Left renal cortex interstitium (tissue), 4 donors: ENCODE data around the gene KRT36. TPM values are rescaled to one million over a fixed set of nuclear protein-coding genes. Genes with fewer than 3 reads are reported as not detected.

Experiments used
- DNase-seq, 4 donors: peaks; one replicate each; pipeline ENCODE4 v3.0.0-alpha.2; 2013; ENCODE audit warnings: low read depth in 4 of 4, low spot score in 2 of 4, missing footprints in 1 of 4
- polyA plus RNA-seq, 4 donors: library from polyadenylated mRNA; unstranded; fragments of 120-200 nt; gene quantifications; one replicate each; pipeline ENCODE4 v1.2.1, GENCODE V29; 2013; ENCODE audit not compliant: insufficient read length in 4 of 4

KRT36 gene
- not detected for polyA plus RNA-seq

DNA sequence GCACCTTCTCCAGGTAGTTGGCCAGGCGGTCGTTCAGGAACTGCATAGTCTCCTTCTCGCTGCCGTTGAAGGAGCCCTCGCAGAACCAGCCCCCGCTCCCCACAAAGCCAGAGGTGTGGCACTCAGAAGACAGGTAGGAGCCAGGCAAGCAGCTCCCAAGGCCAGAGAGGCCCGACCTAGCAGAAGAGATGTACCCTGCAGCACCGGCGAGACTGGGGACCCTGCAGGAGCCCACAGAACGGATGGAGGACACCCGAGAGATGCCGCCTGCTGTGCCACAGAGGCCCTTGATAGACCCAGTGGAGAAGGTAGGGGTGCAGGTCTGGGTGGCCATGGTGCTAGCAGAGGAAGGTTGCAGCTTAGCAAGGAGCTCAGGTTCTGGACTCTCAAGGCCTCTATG lies at the start of gene KRT36:
Gene KRT36, minus strand, starts transcription at position 380 of the 400 bp plus-strand sequence. Its CDS starts 46 bp downstream, at position 334.
- no peak for DNase-seq

GRCh38 chr17:41539071-41539492 lies 49.4 kb upstream of the KRT36 start:
- no peak for DNase-seq

- no peak for DNase-seq
Observed at GRCh38 chr17:41538565-41538991, 48.9 kb upstream of the KRT36 start.

DNA sequence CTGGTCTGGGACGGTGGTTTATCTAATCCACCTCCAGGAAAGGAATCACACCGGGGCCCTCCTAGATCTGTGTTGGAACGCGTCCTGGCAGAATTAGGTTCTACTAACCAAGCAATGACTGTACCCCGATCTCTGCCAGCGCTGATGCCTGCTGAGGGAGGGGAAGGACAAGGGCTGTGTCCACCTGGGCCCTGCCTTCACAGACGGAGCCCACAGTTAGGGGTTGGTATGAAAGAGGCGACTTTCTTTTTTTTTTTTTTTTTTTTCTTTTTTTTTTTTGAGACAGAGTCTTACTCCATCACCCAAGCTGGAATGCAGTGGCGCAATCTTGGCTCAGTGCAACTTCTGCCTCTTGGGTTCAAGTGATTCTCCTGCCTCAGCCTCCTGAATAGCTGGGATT lies 48.3 kb upstream of the KRT36 start:
- no peak for DNase-seq

GRCh38 chr17:41537614-41537954 lies 47.9 kb upstream of the KRT36 start:
- DNase-seq = no peak

GRCh38 chr17:41536741-41537613 lies 47.3 kb upstream of the KRT36 start:
- no peak for DNase-seq

- DNase-seq = no peak
Observed at GRCh38 chr17:41535764-41536481, 46.2 kb upstream of the KRT36 start.

- DNase-seq = no peak
Observed at GRCh38 chr17:41534899-41535546, 45.3 kb upstream of the KRT36 start.

DNA sequence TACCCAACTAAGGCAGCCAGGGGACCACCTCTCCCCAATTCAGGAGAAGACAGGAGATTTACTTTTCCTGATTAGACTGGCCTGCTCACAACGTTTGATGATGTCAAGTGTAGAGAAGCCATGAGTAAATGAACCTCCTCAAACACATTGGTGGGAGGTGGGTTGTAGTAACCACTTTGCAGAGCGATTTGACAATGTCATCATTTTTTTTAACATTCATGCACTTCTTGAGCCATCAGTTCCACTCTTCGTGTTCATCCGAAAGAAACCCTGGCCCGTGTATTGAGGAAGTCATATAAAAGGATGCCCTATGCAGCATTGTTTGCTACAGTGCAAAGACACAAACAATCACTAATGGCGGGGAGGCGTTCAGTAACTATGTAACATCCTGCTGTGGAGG lies 43.9 kb upstream of the KRT36 start:
- no peak for DNase-seq

GRCh38 chr17:41532947-41533570 lies 43.3 kb upstream of the KRT36 start:
- no peak for DNase-seq

GRCh38 chr17:41531993-41532392 lies 42.3 kb upstream of the KRT36 start:
- no peak for DNase-seq

- no peak for DNase-seq
Observed at GRCh38 chr17:41530062-41531048, 40.6 kb upstream of the KRT36 start.

DNA sequence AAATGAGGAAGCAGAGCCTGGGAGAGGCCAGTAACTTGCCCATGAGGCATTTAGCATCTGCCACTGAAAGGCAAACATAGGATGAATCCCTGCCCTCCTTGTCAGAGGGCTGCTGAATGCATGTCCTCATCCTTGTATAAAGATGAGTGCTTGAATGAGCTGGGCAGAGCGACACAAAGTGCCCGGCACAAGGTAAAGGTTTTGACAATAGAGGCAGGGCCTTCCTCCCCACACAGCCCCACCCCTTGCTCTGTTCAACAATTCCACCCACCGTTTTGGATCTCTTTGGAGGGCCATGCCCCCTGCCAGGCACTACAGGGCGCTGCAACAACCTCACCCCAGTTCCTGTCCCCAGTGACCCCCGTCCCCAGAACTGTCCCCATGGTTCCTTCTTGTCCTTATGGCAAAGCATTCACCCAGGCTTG lies 39.8 kb upstream of the KRT36 start:
- no peak for DNase-seq

- DNase-seq = no peak
Observed at GRCh38 chr17:41528959-41529353, 39.2 kb upstream of the KRT36 start.

DNA sequence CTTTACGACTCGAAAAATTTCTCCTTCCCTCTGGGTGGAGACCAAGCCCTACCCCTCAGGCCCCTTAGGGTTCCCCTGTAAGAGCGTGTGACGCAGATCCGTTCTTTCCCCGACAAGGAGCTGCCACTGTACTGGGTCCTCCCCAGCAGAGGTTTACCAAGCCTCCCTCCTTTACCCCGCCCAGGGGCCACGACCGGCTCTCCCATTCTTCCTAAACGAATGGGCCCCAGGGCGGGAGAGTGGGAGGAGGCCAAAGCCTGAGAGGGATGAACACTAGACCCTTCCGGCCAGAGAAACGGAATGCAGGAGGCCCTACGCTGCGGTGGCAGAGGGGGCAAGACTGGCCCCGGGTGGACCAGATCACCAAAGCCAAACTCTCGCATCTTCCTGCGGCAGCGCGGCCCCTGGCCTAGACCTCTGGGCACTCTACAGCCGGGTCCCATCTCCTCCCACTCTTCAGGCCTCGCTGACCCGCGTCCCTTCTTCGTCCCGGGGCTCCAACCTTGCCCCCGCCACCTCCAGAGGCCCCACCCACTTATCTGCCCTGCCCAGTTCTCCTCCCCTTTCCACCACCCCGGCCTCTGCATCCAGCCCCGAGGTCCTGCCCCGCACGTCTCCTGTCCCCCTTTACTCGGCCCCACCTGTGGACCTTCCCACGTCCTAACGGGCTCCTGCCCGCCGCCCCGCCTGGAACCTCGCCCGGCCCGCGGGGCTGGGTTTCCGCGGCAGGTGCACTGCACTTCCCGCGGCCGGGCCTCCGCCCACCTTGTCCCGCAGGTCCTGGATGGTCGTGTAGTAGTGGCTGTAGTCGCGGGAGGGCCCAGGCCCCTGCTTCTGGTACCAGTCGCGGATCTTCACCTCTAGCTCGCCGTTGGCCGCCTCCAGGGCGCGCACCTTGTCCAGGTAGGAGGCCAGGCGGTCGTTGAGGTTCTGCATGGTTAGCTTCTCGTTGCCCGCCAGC lies 37.6 kb upstream of the KRT36 start:
- no peak for DNase-seq

DNA sequence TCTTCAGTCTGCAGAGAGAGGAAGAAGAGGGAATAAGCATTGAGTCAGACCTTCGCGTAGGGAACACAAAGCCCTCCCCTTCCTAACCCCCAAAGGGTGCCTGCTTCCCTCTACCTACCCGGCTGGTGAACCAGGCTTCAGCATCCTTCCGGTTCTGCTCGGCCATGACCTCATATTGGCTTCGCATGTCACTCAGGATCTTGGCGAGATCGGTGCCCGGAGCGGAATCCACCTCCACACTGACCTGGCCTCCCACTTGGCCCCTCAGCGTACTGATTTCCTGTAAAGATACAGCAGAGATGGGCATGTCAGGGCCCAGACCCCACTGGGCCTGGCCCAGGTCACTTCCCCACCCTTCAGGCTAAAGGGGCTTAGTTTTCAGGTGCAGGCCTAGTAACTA lies 34.6 kb upstream of the KRT36 start:
- no peak for DNase-seq

DNA sequence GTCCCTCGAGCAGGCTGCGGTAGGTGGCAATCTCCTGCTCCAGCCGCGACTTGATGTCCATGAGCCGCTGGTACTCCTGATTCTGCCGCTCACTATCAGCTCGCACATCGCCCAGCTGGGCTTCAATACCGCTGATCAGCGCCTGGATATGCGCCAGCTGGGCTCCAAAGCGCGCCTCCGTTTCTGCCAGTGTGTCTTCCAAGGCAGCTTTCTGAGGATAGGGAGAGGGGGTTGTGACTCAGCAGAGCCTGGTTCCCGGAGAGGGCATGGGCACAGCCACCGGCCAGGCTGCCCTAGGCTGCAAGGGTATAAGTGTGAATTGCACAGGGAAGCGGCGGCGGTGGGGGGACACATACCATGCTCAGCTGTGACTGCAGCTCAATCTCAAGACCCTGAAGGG lies 34.1 kb upstream of the KRT36 start:
- DNase-seq = no peak

GRCh38 chr17:41523225-41523593 lies 33.5 kb upstream of the KRT36 start:
- DNase-seq = no peak
